A549 (cell line): Measurements from ENCODE around the gene GRID1. TPM values are rescaled to one million over a fixed set of nuclear protein-coding genes. Genes with fewer than 3 reads are reported as not detected.

Source experiments
- ATAC-seq, 2 experiments: fragments of 200-7000 bp in 1 of 2; fragments of >200 bp in 1 of 2; cut with Nextera tagmentation in 1 of 2; cut with Tn5 transposase in 1 of 2; 3 replicates each; pipeline versions ENCODE4 v1.8.0 to v1.9.1; 2018 to 2020; ENCODE audit warnings: mild to moderate bottlenecking in 1 of 2, moderate library complexity in 1 of 2
- CTCF ChIA-PET: fragments of 300-600 bp; sonication (Branson Sonifier 250); formaldehyde crosslinking; extraction: SDS; loops from one replicate; lab custom pipeline; 2021; ENCODE audit warnings: antibody characterized with exemption, inconsistent platforms; lab: Yijun Ruan, JAX
- POLR2A ChIA-PET: fragments of 350-600 bp; formaldehyde crosslinking; extraction: SDS; loops from one replicate; lab custom pipeline; 2021; ENCODE audit warnings: antibody characterized with exemption, inconsistent platforms; lab: Yijun Ruan, JAX
- DNase-seq, 2 experiments: peaks; one replicate each; pipeline versions ENCODE4 v3.0.0 to v3.0.0-alpha.2; 2011 to 2016; ENCODE audit warnings: low read depth in 1 of 2, low spot score in 1 of 2
- FAIRE-seq: peaks from 2 replicates; lab custom pipeline; 2011; peaks lifted over from hg19 to GRCh38; lab: Jason Lieb, UNC
- H3K27ac ChIP-seq, 2 experiments: fragments of >200 bp; sonication (Bioruptor Twin); formaldehyde crosslinking; 3 replicates each; pipeline ENCODE4 v1.5.1; 2016 to 2017
- H3K4me1 ChIP-seq: fragments of >200 bp; sonication (Bioruptor Twin); formaldehyde crosslinking; 3 replicates; pipeline ENCODE4 v1.6.1; 2016
- H3K4me2 ChIP-seq: fragments of >200 bp; sonication (Bioruptor Twin); formaldehyde crosslinking; 3 replicates; pipeline ENCODE4 v1.6.1; 2016
- H3K4me3 ChIP-seq: fragments of >200 bp; sonication (Bioruptor Twin); formaldehyde crosslinking; 3 replicates; pipeline ENCODE4 v1.5.1; 2016
- H3K9me3 ChIP-seq: fragments of >200 bp; sonication (Bioruptor Twin); formaldehyde crosslinking; 3 replicates; pipeline ENCODE4 v1.6.1; 2016
- ATOH8 ChIP-seq: fragments of 250-450 bp; sonication (Bioruptor Pico); IDR thresholded peaks from 2 replicates; pipeline ENCODE4 v1.5.0; 2020; ENCODE audit warnings: low read depth, mild to moderate bottlenecking, moderate library complexity
- BHLHE40 ChIP-seq: IDR thresholded peaks from 2 replicates; pipeline ENCODE4 v1.6.1; 2012; ENCODE audit warnings: low read depth, low read length, inconsistent platforms
- CBX2 ChIP-seq: fragments of 200-600 bp; sonication (generic); IDR thresholded peaks from 2 replicates; pipeline ENCODE4 v1.6.1; 2016; ENCODE audit warnings: low read depth, mild to moderate bottlenecking, borderline replicate concordance
- CHD2 ChIP-seq: fragments of 150-350 bp; IDR thresholded peaks from 2 replicates; pipeline ENCODE4 v1.6.1; 2014; ENCODE audit warnings: low read length; ENCODE audit not compliant: partially characterized antibody
- E2F6 ChIP-seq: IDR thresholded peaks from 2 replicates; pipeline ENCODE4 v1.6.1; 2012; ENCODE audit warnings: low read depth, borderline replicate concordance
- EHF ChIP-seq: fragments of 250-450 bp; sonication (Bioruptor Pico); IDR thresholded peaks from 2 replicates; pipeline ENCODE4 v1.5.0; 2020; ENCODE audit warnings: mild to moderate bottlenecking
- HDAC2 ChIP-seq: fragments of 200-600 bp; sonication (generic); IDR thresholded peaks from 2 replicates; pipeline ENCODE4 v1.6.1; 2016
- HEYL ChIP-seq: fragments of 250-450 bp; sonication (Bioruptor Pico); IDR thresholded peaks from 2 replicates; pipeline ENCODE4 v1.8.0; 2021; ENCODE audit warnings: mild to moderate bottlenecking, moderate library complexity
- HOXB13 ChIP-seq: fragments of 250-450 bp; sonication (Bioruptor Pico); IDR thresholded peaks from 2 replicates; pipeline ENCODE4 v1.5.0; 2020; ENCODE audit warnings: low read depth, mild to moderate bottlenecking, moderate library complexity
- HOXB5 ChIP-seq: fragments of 250-450 bp; sonication (Bioruptor Pico); IDR thresholded peaks from 2 replicates; pipeline ENCODE4 v1.5.0; 2020; ENCODE audit warnings: mild to moderate bottlenecking, moderate library complexity
- JUN ChIP-seq, 2 experiments: fragments of >200 bp; sonication (Bioruptor Twin); formaldehyde crosslinking; IDR thresholded peaks; 2 replicates in 1 of 2; 3 replicates in 1 of 2; pipeline ENCODE4 v1.6.1; 2016 to 2017
- MAFK ChIP-seq: fragments of 450-650 bp; IDR thresholded peaks from 2 replicates; pipeline ENCODE4 v1.6.1; 2014; ENCODE audit not compliant: partially characterized antibody
- MAZ ChIP-seq: fragments of 150-350 bp; IDR thresholded peaks from 2 replicates; pipeline ENCODE4 v1.6.1; 2014; ENCODE audit warnings: antibody characterized with exemption, low read depth, low read length, borderline replicate concordance
- NFE2L2 ChIP-seq: fragments of 150-350 bp; conservative IDR thresholded peaks from 2 replicates; pipeline ENCODE4 v1.6.1; 2014; ENCODE audit warnings: low read length
- PHF8 ChIP-seq: fragments of 200-600 bp; sonication (generic); IDR thresholded peaks from 2 replicates; pipeline ENCODE4 v1.6.1; 2016; ENCODE audit warnings: low read depth, mild to moderate bottlenecking, antibody characterized with exemption, moderate library complexity, borderline replicate concordance
- POLR2AphosphoS2 ChIP-seq: conservative IDR thresholded peaks from 2 replicates; pipeline ENCODE4 v1.6.1; 2012; ENCODE audit warnings: low read length, improper control_type of control experiment, inconsistent platforms
- RAD21 ChIP-seq, 2 experiments: fragments of >200 bp in 1 of 2; sonication (Bioruptor Twin) in 1 of 2; formaldehyde crosslinking in 1 of 2; IDR thresholded peaks in 1 of 2; conservative IDR thresholded peaks in 1 of 2; 2 replicates in 1 of 2; 3 replicates in 1 of 2; pipeline ENCODE4 v1.6.1; 2012 to 2018; ENCODE audit warnings: inconsistent platforms in 1 of 2
- RNF2 ChIP-seq: fragments of 200-600 bp; sonication (generic); IDR thresholded peaks from 2 replicates; pipeline ENCODE4 v1.6.1; 2016; ENCODE audit warnings: low read depth, mild to moderate bottlenecking, antibody characterized with exemption, moderate library complexity, borderline replicate concordance
- ZFP36 ChIP-seq: fragments of 450-650 bp; IDR thresholded peaks from 2 replicates; pipeline ENCODE4 v1.6.1; 2014; ENCODE audit warnings: borderline replicate concordance; ENCODE audit not compliant: partially characterized antibody
- WGBS: methylation state at CpG from one replicate; pipeline ENCODE4 v1.1.6; 2017; ENCODE audit errors: missing lambda C conversion rate; 5-methylcytosine and 5-hydroxymethylcytosine counted together
- polyA plus RNA-seq, 4 experiments: library from polyadenylated mRNA; depleted of rRNA in 3 of 4; stranded (reverse); fragments of >200 nt; fragmentation: RNase III in 1 of 4; extraction: RNeasy Plus Mini Kit Qiagen cat#74134 plus additional on column Dnase treatment in 1 of 4; gene quantifications; 2 replicates in 3 of 4; 3 replicates in 1 of 4; pipeline ENCODE4 v1.2.3, GENCODE V29; 2011 to 2017
- TF ChIP-seq, protein P1 (sequence below): IDR thresholded peaks from 2 replicates; pipeline ENCODE4 v1.6.1; 2012

The GRID1 gene
- polyA plus RNA-seq, 2 of the 4 experiments (the other 2 are of a cell fraction): 0.14 to 0.30 TPM

DNA sequence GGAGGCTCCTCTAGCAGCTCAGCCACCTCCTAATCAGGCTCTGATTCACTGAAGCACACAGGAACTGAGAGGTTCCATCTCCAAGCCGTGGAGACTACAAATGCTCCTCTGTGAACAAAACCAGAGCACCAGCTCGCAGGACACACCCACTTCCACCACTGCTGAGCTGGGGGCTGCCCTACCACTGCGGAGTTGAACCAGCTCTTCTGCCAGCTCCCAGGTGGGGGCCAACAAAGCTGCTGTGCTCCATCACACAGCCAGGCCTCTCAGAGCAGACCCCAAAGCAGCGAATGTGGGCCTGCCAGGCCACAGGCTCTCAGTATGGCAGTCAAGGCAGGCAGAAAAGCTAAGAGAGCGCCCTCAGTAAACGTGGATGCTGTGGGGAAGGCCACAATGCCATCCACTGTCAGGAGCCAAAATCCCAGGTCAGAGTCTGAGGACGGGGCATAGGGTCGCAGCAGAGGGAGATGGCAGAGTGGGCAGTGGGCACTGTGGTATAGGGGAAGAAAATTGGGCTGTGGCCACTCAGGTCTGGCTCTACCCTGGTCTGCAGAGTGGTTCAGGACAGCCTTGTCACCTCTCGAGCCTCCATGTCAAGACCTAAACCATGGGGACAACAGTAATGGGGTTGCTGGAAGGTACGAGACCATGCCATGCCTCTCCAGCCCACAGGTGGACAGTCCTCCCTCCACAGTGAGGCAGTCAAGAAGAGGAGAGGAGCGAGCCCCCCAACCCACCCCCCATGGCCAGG, 82.1 kb downstream of the GRID1 start:
- ATAC-seq (no peak), DNase-seq (no peak), FAIRE-seq (no peak)
- ChIA-PET CTCF (no interaction called here), POLR2A (no interaction called here)
- Histone ChIP-seq H3K4me2 (no peak overlapping the region), H3K27ac (no peak overlapping the region), H3K4me3 (no peak overlapping the region), H3K4me1 (no peaks in the 10 kb centered on the region), H3K9me3 (peaks cover 5% of the 10 kb centered on the region; the same call in 1 of the 3 replicates)
- WGBS: 10% methylated on average over 10 of the region's 11 CpGs
- no peak for TF ChIP-seq MAZ
- TF ChIP-seq ZFP36: no peak
- no peak for TF ChIP-seq HDAC2
- TF ChIP-seq HOXB5 (CRISPR knock-in tag): no peak
- TF ChIP-seq PHF8: no peak
- no peak for TF ChIP-seq BHLHE40
- no peak for TF ChIP-seq CBX2
- no peak for TF ChIP-seq POLR2AphosphoS2
- TF ChIP-seq HOXB13 (CRISPR knock-in tag): no peak
- TF ChIP-seq MAFK: no peak

DNA sequence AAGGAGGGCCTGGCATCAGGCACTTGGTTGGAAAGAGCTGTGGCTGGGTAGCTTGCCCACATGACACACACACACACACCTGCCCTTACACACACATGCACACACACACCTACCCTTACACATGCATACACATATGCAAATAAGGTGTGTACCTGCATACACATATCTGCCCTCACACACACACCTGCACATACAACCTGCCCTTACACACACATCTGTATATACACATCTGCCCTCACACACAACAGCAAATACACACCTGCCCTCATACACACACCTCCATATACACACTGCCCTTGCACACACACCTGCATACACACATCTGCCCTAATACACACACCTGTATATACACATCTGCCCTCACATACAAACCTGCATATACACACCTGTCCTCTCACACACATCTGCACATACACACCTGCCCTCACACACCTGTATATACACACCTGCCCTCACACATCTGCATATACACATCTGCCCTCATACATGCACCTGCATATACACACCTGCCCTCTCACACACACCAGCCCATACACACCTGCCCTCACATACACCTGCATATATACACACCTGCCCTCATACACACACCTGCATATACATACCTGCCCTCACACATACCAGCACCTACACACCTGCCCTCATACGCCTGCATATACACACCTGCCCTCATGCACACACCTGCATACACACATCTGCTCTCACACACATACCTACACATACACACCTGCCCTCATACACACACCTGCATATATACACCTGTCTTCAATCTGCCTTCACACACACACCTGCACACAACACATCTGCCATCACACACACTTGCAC, 82.9 kb downstream of the GRID1 start:
- POLR2A ChIA-PET: no interaction called here
- H3K4me2 ChIP-seq: no peak overlapping the region
- no peaks in the 10 kb centered on the region for H3K4me1 ChIP-seq
- H3K4me3 ChIP-seq: no peak overlapping the region
- DNase-seq: no peak
- ATAC-seq: no peak
- H3K27ac ChIP-seq: no peak overlapping the region
- CTCF ChIA-PET: no interaction called here
- peaks cover 5% of the 10 kb centered on the region; the same call in 1 of the 3 replicates for H3K9me3 ChIP-seq
- TF ChIP-seq EHF (no peak), E2F6 (no peak), CBX2 (no peak), NFE2L2 (no peak), RAD21 (conservative IDR thresholded peaks at IDR 0.05 in 1 of 2, IDR thresholded peaks at IDR 0.05 in 1 of 2) (no peak), JUN (IDR thresholded peaks at IDR 0.05) (no peak), BHLHE40 (no peak), CHD2 (no peak), ATOH8 (CRISPR knock-in tag) (no peak), HEYL (CRISPR knock-in tag) (no peak), RNF2 (no peak), HOXB13 (CRISPR knock-in tag) (no peak)
- TF ChIP-seq, protein P1, sequence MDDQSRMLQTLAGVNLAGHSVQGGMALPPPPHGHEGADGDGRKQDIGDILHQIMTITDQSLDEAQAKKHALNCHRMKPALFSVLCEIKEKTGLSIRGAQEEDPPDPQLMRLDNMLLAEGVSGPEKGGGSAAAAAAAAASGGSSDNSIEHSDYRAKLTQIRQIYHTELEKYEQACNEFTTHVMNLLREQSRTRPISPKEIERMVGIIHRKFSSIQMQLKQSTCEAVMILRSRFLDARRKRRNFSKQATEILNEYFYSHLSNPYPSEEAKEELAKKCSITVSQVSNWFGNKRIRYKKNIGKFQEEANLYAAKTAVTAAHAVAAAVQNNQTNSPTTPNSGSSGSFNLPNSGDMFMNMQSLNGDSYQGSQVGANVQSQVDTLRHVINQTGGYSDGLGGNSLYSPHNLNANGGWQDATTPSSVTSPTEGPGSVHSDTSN: no peak
- no peak for FAIRE-seq
- 4% methylated on average over 1 of the region's 1 CpG for WGBS
